ENCODE data around the gene DGLUCY.
"Not testable (repeated sequence)": the region's sequence is repeated elsewhere in the genome, so short reads cannot be mapped to it uniquely, and the experiment has no call there.

DGLUCY gene, protein sequence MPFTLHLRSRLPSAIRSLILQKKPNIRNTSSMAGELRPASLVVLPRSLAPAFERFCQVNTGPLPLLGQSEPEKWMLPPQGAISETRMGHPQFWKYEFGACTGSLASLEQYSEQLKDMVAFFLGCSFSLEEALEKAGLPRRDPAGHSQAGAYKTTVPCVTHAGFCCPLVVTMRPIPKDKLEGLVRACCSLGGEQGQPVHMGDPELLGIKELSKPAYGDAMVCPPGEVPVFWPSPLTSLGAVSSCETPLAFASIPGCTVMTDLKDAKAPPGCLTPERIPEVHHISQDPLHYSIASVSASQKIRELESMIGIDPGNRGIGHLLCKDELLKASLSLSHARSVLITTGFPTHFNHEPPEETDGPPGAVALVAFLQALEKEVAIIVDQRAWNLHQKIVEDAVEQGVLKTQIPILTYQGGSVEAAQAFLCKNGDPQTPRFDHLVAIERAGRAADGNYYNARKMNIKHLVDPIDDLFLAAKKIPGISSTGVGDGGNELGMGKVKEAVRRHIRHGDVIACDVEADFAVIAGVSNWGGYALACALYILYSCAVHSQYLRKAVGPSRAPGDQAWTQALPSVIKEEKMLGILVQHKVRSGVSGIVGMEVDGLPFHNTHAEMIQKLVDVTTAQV

DNA sequence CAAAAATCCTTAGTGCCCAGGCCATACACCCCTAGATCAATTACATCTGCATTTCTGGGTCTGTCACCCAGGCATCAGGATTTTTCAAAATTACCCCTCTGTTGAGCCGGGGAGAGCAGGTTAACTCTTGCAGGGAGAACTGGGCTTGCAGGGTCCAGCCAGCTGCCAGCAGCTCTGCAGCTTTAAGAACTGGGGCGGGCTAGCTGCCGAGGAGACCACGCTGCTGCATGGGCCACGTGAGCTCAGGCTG lies at the start of gene DGLUCY:
Gene DGLUCY (plus strand): TSS at position 245 of the 250 bp plus-strand sequence. CDS start 46,222 bp downstream, outside the sequence.
- no peak for DNase-seq (ENCODE audit: low read depth in 2 of 3, low spot score in 2 of 3)

DNA sequence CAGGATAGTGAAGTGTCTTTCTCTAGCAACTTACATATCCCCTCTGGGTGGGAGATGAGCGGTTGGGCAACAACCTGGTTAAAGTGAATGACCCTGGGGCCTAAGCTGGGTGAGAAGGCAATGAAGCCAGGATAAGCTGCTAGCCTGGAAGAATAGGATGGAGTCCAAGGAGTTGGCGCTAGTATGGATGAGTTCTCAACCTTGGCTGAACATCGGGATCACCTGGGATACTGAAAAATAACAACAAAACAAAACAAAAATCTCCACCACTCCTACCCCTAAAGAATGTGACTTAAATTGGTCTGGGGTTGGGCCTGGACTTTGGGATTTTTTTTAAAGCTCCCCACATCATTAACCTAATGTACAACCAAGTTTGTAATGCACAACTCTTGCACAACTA lies 48.6 kb upstream of the DGLUCY start:
- no peak for DNase-seq (ENCODE audit: low read depth in 2 of 3, low spot score in 2 of 3)

DNA sequence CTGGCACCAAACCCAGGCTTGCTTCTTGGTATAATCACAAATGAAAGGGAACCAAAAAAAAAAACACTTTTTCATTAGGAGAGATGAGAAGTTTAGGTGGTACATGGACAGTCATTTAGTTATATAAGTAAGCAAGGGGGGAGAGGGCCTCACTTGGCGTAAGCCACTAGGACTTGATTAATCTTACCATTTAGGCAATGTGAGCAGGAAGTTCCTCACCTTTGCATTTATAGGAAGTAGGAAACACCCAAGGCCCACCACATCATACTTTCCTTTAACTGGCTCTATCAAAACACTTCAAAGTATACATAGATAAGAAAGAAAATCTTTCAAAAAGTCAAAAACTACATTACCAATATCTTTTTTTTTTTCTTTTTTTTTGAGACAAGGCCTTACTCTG lies 46.7 kb upstream of the DGLUCY start:
- no peak for DNase-seq (ENCODE audit: low read depth in 2 of 3, low spot score in 2 of 3)

DNA sequence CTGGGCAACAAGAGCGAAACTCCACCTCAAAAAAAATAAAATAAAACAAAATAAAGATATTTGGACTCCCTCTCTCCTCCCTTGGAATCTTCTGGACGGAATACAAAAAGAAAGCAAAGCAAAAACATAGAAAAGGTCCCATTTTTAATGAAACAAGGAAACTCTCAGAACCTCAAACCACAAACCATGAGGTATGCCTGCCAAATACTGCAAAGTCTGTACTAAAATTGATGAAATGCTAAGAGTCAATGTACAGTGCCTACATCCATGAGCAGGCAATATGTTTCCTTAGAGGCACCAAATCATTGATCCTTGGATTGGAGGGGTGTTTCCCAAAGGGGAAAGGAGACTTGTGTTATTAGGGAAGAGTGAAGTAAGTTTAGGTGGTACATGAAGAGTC lies 45.2 kb upstream of the DGLUCY start:
- no peak for DNase-seq (ENCODE audit: low read depth in 2 of 3, low spot score in 2 of 3)

DNA sequence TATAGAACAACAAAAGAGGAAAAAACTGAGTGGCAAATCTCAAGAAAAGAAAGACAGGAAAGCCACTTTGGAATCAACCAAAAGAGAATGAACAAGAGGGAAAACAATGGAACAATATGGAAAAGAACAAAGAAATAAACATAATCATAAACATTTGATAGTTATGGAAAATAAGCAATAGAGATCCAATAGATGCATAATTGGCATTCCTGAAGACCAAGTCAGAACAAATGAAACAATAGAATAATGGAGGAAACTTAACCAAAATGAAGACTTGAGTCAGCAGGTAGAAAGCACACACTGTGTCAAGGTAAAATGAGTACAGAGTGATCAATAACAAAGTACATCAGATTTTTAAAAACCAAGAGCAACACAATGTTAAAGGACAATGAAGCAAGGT lies 43.3 kb upstream of the DGLUCY start:
- no peak for DNase-seq (ENCODE audit: low read depth in 2 of 3, low spot score in 2 of 3)

DNA sequence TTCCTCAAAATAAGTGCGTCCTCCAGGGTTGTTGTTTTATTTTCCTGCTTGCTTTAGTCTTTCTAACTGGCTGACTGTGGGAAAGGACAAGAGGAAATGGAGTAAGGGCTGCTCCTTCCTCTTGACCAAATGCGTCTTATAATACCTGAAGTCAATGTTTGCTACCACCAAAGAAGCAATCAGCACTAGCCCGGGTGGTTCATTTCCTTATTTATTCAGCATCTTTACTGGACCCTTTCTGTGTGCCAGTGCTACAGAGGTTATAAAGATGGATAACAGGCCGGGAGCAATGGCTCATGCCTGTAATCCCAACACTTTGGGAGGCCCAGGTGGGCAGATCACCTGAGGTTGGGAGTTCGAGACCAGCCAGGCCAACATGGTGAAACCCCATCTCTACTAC lies 38.3 kb upstream of the DGLUCY start:
- no peak for DNase-seq (ENCODE audit: low read depth in 2 of 3, low spot score in 2 of 3)

DNA sequence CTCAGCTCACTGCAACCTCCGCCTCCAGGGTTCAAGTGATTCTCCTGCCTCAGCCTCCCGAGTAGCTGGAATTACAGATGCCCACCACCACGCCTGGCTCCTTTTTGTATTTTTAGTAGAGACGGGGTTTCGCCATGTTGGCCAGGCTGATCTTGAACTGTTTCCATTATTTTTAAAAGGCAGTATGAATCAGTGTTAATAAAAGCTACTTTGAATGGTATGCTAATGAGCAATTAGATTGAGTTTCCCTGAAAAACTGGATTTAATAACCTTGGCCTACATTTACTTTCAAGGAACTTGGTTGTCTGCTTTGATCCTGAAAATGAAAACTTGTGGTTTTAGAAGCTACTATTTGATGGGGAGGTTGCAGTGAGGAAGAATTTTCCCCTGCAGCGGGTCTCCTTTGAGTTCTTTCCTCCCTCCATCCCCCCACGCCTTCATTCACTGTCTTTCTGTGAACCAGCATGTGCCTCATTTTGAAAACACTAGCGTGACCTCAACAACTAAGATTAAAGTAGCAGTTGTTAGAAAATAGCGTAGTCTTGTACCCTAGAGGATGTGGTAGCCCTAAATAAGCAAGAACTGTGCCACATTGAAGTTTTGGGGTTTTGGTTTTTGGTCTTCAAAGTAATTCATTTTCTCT lies 35.7 kb upstream of the DGLUCY start:
- no peak for DNase-seq (ENCODE audit: low read depth in 2 of 3, low spot score in 2 of 3)

DNA sequence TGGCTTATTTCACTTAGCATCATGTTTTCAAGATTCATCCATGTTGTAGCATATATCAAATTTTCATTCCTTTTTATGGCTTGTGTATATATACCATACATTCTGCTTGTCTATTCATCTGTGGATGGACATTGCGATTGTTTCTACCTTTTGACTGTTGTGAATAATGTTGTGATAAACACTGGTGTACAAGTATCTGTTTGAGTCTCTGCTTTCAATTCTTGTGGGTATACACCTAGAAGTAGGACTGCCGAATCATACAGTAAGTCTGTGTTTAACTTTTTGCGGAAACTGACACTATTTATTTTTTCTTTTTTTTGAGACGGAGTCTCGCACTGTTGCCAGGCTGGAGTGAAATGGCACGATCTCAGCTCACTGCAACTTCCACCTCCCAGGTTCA lies 33.8 kb upstream of the DGLUCY start:
- no peak for DNase-seq (ENCODE audit: low read depth in 2 of 3, low spot score in 2 of 3)

DNA sequence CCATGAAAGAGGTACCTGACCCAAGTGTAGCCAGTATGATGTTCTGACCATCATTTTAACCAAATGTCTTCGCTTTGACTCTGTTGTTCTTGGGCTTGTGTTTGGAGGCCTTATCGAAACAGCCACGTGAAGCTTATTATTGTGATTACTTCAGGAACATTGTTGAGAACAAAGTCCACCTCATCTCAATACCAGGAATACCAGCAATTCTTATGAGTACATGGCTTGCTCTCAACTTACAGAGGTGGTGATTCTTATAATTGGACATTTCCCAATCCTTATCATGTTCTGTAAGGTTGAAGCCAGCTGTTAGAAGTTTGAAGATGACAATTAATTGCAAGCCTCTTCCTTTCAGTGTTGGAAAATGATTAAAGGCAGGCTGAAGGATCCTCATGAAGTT lies 31.6 kb upstream of the DGLUCY start:
- DNase-seq (ENCODE audit: low read depth in 2 of 3, low spot score in 2 of 3): no peak

DNA sequence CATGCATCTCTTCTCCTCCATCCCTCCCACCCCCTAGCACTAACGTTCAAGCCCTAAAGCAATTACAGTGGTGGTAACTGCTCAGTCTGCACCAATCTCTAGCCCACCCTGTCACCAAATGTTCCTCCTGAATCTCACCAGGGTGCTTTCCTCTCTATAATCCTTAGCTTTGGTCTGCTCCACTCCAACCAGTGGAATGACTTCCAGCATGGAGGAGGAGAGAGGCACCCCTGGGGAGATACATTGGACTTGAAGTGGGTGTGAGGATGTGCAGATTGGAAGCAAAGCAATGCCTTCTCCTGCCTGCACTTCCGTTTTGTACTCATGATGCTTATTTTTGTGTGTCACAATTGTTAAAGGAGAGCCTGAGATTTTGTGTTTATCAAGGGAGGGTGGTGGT lies 29.4 kb upstream of the DGLUCY start:
- no peak for DNase-seq (ENCODE audit: low read depth in 2 of 3, low spot score in 2 of 3)

DNA sequence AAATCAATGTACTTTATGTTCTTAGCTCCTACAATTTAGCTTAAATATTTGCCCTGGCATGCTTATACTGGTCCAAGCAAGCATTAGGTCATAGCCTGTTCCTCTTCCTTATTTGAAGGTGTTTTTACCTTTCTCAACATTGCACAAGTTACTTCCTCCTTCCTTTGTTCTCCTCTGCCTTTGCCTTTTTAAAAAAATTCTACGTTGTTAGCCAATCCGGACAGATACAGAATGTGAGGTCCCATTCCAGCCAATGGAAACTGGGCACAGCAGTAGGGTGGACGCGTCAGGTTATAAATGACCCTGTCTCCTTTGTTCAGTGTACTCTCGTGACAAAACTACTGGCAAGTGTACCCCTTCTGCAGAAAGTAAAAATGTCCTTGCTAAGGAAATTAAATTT lies 26.4 kb upstream of the DGLUCY start:
- DNase-seq (ENCODE audit: low read depth in 2 of 3, low spot score in 2 of 3): not testable (repeated sequence)

DNA sequence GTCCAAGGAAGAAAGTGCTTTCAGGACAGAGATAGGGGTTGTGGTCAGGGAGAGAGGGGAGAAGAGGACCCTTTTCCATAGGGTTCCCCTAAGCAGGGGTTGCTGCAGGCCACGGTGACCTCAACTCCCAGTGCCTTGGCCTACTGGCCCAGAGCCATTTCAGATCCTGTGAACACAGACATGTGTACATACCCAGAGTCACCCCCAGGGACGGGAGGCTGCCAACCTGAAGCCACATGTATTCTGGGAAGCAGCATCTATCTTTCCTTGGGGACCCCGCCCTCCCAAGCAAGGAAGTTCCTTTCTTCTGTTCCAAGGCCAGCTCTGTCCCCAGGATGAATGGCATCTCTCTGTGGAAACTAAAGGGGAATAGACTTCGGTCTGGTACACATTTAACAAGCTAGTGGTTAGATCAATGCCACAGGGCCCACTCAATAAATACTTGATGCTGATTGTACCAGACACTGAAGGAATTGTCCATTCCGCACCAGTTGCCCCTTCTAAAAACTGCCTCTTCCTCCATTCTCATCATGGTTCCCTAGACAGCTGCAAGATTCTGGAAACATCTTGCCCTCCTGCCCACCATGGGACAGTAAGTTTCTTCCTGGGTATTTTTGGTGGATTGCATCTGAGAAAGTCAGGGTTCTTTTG lies 25.2 kb upstream of the DGLUCY start:
- DNase-seq (ENCODE audit: low read depth in 2 of 3, low spot score in 2 of 3): no peak

DNA sequence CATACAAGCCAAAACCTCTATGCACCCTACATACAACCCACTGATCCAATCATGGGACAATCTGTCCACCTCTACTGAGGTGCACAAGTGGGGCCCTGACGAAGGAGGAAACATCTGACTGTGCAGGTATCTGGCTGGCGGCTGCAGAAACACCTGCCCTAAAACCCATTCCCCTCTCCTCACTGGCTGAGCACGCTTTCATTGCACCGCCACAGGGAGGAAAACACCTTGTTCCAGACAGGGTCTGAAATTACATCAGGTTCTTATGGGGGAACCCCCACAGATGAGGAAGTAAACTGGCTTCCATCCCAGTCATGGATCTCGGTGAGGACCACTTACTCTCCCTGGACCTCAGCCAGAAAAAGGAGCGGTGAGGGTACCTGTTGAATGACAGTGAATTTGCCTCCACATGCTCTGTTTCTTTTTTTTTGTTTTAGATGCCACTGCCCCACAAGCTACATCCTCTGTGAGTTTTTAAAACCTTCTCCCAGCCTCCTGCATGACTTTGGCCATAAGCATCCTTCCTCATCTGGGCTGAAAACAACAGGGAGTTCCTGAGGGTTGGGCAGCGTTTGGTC lies 23.8 kb upstream of the DGLUCY start:
- no peak for DNase-seq (ENCODE audit: low read depth in 2 of 3, low spot score in 2 of 3)

DNA sequence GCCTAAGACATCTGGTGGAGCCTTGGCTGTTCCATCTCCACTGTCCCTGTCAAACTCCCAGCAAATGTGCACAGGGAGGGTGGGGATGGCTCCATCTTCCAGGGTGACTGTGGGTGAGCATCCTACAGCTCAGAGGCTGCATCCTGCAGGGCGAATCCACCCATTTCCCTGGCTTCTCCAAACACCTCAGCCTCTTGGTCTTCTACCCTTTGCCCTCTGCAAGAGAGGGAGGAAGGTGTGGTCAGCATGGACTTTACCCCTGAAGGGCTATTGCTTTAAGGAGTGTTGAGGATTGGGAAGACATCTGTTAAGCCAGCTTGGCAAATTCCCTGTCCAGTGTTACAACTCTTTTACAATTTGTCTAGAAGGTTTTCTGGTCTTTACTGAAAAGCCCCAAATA lies 23.1 kb upstream of the DGLUCY start:
- no peak for DNase-seq (ENCODE audit: low read depth in 2 of 3, low spot score in 2 of 3)

DNA sequence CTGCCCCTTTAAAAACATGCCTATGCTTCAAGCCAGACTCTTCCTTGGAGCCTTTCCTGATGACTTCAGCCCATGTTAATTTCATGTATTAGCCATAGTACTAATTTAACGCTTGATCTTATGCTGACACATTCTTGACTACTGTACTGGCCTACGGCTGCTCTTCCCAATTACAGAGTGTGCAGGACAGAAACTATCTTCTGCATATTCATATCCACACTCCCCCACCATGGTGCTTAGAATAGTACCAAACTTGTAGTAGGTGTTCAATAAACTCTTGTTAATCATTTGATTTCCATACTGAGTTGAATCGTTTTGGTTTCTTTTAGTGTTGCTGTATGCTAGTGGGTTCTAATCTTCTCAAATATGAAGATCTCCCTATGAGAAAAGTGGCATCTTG lies 21.8 kb upstream of the DGLUCY start:
- no peak for DNase-seq (ENCODE audit: low read depth in 2 of 3, low spot score in 2 of 3)

DNA sequence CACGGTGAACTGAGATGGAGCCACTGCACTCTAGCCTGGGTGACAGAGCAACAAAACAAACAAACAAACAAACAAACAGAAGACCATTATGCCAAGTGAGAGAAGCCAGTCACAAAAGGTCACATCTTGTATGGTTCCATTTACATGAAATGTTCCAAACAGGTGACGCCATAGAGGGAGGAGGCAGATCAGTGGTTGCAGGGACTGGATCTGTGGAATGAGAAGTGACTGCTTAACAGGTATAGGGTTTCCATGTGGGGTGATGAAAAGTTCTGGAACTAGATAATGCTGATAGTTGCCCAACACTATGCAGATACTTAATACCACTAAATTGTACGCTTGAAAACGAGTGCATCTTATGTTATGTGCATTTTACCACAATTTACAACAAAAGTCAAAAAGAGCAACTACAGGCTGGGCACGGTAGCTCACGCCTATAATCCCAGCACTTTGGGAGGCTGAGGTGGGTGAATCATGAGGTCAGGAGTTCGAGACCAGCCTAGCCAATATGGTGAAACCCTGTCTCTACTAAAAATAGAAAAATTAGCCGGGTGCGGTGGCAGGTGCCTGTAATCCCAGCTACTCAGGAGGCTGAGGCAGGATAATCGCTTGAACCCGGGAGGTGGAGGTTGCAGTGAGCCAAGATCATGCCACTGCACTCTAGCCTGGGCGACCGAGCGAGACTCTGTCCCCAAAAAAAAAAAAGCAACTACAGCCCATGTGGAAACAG lies 20.0 kb upstream of the DGLUCY start:
- not testable (repeated sequence) for DNase-seq (ENCODE audit: low read depth in 2 of 3, low spot score in 2 of 3)

DNA sequence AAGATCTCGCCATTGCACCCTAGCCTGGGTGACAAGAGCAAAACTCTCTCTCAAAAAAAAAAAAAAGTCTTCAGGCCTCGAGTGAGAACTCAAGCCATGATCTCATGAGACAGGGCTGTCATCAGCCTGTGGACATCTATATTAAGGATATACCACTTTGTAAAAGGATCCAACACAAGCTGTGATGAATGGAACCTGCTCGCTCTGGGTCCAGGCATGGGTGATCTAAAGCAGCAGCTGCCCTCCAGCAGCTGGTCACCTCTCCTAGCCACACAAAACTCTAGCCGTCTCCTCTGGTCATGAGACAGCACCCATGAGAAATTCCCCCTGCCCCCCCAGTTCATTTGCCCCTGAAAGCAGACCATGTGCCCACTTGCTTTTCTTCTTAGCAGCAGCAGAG lies 19.1 kb upstream of the DGLUCY start:
- DNase-seq (ENCODE audit: low read depth in 2 of 3, low spot score in 2 of 3): no peak

DNA sequence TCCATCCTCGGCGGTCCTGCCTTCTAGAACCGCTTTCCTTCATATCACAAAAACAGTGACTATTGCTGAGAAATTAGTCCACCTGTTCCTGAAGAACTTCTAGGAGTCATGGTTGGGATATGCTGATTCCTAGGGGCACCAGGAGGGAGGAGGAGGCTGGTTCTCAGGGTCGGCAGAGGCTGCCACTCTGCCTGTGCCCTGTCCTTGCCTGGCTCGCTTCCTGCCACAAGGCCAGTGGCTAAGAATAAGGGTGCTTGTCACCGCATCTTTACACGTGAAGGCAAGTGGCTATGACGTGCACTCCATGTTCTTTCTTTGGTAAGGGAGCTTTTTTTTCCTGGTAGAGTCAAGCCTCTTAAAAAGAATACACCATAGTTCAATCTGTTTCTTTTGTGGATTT lies 18.7 kb upstream of the DGLUCY start:
- DNase-seq (ENCODE audit: low read depth in 2 of 3, low spot score in 2 of 3): no peak

DNA sequence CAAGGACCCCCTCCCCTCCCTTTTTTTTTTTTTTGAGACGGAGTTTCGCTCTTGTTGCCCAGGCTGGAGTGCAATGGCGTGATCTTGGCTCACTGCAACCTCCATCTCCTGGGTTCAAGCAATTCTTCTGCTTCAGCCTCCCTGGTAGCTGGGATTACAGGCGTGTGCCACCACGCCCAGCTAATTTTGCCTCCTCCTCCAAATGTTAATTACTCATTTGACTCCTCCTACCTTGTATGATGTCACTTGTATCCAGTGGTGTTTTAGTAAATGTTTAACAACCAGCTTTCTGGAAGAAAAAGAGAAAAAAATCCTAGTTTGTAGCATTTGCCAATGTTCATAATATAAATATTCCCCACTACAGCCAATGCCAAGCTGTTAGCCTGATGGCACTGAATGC lies 16.2 kb upstream of the DGLUCY start:
- DNase-seq (ENCODE audit: low read depth in 2 of 3, low spot score in 2 of 3): not testable (repeated sequence)

DNA sequence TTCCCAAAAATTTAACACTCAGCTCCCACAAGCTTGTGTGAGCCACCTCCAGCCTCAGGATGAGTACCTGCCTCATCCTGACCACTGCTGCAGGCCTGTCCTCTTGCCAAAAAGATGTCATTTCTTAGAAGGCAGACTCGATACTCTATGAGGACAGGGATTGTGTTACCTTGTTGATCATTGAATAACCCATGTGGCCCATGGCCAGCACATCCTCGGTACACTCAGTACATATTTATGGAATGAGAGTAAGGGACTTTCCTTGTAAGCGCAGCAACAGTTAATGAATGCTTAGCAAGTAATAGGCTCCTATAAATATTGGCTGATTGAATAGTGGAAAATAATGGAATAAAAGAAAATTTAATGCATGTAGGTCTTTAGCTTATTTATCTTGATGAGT lies 15.3 kb upstream of the DGLUCY start:
- DNase-seq (ENCODE audit: low read depth in 2 of 3, low spot score in 2 of 3): no peak

DNA sequence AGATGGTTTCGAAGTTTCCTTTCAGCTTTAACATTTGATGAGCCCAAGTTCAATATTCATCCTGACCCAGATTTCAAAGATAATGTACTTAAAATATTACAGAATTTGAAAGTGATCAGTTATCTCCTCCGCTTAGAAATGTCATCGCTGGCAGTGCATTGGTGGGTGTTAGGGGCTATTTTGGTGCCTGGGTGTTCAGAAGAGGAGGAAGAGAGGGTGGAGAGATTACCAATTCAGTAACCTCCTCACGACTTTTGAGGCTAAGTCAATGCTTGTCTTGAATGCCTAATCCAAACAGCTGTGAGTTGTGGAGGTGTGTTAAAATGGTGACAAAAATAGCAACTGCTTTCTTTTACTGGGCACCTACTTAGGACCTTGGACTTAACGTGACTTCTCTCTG lies 13.8 kb upstream of the DGLUCY start:
- DNase-seq (ENCODE audit: low read depth in 2 of 3, low spot score in 2 of 3): no peak
